GOT3 (cell line): Measurements from ENCODE around the gene GREB1L.

Experiments used
- DNase-seq: peaks from one replicate; lab custom pipeline; 2025; ENCODE audit warnings: mixed read lengths; lab: John Stamatoyannopoulos, UW

GREB1L gene

DNA sequence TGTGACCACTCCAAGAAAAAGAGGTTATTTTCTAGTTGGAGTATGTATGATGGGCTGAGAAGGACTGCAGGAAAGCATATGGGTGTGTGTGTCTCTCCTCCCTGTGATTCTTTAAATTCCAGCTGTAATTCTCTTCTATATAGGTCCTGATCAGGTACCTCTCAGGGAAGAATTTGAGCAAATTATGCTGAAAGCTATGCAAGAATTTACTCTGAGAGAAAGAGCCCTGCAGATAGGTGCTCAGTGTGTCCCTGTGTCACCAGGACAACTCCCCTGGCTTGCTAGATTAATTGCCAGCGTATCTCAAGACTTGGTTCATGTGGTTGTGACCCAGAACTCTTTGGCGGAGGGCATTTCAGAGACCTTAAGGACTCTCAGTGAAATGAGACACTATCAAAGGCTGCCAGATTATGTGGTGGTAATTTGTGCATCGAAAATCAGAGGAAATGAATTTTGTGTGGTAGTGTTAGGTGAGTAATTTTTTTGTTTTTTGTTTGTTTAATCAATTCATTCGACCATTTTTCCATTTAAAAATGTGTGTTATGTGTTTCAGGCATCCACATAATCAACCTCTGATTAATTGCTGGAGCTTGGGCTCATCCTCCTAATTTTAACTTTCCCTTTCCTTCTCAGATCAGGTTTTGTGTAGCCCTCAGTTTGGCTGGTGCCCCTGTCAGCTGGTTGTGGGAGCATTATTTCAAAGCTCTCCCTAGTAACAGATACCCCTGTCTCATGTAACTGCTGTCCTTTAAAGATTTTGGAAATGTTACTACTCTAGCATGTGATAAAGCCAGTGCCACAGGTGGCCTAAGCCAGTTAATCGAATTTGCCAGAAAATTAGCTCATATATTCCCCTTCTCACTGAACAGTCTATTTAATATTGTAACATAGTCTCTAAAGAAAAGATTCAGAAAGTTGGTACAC lies 207.6 kb downstream of the GREB1L start:
- DNase-seq = no peak

DNA sequence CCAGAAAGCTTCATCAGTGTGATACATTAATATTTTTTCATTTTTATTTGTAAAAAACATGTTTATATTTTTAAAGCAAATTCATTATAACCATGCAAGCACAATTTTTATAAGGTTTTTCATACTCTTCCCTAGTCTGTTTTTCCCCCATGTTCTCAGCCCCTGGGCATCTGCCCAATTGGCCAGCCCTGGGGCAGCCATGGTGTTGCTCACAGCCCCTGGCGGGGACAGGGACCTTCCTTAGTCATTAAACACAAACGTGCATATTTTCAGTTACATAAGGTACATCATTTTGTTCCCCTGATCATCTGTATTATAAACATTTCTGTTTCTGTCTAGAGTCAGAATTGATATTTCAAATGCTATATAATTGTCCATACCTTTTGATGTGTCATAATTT lies 208.5 kb downstream of the GREB1L start:
- DNase-seq = no peak

DNA sequence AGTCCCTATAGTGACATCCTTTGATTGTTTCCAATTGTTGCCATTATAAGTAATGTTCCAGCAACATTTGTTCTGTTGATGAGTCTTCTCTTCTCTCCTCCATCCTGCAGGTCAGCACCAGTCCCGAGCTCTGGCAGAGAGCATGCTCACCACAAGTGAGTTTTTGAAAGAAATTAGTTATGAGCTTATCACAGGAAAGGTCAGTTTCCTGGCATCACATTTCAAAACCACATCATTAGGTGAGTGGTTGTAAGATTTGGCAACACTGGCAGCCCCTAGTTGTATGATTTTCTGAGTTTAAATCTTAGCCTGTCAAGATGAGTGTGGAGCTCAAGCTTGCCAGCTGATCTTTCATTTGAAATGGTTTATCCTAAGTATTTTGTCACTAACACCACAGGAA lies 208.9 kb downstream of the GREB1L start:
- DNase-seq = no peak

DNA sequence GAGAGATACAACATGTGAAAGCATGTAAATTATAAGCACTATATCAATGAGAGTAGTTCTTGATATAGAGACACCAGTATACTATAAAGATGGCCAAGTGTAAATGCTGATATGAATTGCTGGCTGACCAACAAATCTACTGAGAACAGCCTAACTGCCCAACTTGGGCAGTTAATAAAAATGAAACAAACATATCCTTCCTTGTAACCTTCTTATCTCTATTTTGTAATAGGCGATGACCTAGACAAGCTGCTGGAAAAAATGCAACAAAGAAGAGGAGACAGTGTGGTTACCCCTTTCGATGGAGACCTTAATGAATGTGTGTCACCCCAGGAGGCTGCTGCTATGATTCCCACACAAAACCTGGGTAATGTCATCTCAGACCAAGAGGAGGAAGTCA lies 209.8 kb downstream of the GREB1L start:
- no peak for DNase-seq

DNA sequence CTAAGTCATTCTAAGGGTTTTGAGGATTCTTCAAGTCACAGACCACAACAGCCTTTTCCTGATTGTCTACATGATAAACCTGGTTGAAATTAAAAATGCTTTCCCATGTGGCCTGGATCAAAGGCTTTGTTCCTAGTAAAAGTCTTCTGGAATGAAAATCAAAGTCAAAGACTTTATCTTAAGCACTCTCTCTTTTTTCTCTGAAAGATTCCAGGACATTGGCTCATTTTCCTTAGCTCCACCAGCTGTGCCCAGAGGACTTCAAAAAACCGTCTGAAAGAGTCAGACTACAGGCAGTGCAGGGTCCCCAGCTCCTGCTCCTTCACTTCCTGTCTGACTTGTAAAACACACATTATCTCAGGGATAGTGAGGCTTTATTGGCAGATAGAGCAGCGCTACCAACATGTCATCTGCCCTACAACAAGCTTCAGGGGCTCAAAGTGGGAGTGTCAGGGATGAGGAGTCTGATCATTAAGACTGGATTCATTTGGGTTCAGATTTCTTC lies 210.3 kb downstream of the GREB1L start:
- DNase-seq = no peak

DNA sequence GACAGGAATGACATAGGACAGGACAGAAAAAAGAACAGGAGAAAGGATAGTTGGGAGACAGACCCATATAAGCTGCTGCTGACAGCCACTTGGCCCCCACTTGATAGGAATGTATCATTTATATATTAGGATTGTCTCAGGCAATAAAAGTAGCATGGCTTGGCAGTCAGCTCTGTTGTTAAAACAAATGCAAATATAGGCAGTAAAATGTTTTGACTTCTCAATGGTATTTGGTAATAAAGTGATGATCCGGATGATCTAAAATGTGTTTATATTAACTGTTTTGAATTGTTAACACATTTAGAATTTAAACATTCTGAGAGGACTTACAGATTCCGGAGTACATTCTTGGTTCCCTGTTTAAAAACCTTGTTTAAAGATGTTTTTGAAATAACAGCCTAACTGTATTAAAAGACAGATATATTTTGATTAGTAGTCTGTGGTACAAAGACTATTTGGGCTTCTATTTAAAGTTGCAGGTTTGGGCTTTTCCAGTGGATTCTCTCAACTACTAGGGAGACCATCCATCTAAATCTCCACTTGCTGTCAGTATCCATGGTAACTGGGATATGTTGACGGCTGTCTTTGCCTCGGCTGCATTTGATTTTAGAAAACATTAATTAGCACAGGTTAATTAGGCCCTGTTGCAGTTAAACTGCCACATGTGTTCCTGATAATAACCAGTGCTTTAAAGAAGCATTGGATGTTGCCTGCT lies 210.9 kb downstream of the GREB1L start:
- no peak for DNase-seq

DNA sequence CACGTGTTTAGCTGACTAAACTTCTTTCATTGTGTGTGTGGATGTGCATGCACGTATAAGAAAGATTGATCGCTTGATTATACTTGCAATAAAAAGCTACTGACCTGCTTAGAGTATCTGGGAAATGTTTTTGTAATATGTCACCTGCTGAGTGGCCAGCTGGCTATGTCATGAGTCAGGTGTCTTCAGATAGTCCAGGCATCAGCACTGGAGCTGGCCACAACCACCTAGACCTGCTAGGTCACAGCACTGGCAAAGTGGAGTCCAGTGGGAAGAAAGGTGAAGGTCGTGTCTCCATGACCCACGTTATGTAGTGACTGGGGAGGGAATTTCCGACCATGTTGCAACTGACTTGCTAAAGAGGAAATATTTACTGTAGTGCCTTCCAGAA lies 211.5 kb downstream of the GREB1L start:
- no peak for DNase-seq

DNA sequence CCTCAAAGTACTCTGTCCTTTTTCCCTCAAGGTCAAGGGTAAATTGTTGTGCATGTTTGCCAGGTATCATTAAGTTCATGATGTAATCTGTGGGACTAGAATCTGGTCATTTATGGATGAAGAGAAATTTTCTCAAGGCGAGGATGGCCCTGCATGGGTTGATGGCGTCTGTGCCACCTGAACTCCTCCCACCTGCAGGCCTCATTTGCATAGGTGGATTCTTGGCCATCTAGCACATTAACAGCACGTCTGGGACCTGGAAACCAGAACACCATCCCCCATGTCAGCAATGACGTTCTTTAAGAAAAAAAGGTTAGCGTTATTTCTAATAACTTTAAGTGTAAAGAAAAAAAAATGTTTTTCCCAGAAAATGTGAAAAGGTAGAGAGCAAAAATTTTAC lies 212.7 kb downstream of the GREB1L start:
- no peak for DNase-seq

DNA sequence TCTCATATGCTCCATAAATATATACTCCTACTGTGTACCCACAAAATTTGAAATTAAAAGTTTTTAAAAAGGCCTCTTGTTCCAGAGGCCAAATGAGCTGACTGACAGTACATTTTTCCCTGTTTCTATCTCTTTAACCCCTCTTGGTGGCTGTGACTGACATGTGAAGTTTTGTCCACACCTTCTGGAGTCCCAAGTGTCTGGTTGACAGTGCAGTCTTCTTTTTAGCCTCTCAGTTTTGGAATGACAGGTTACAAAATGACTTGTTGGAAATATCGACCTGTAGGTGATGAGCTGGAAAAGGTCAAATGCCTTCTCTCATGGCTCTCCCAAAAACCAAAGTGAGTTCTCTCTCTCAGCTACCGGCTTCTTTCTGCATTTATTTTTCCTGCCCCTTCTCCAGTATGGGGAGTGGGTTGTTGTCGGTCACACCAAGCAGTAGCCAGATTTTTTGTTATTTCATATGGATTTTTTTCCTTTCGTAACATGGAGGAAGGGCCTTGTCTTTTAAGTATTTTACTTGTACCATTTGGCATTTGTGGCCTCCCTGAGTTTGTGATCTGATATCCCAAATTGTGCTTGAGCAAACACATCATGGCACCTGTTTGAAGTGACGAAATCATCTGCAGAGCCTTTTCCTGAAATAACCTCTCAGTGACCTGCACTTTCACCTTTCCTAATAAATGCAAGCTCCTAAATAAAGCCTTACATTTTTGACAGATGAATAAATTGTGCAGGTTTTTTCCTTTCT lies 214.6 kb downstream of the GREB1L start:
- DNase-seq = no peak

DNA sequence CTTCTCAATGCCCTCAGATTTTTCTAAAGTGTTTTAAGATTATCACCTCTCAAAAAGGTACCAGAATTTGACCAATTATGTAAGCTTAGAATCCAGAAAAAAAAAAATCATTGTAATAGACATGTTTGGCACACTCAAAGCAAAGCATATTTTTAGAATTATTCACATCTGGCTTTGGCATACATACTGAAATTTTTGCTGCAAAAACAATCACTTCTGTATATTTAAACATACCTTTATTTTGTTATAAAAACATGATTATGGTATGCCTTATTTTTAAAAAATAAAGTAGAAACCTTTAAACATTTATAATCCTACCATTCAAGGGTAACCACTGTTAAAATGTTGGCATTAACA lies 215.1 kb downstream of the GREB1L start:
- DNase-seq = no peak

DNA sequence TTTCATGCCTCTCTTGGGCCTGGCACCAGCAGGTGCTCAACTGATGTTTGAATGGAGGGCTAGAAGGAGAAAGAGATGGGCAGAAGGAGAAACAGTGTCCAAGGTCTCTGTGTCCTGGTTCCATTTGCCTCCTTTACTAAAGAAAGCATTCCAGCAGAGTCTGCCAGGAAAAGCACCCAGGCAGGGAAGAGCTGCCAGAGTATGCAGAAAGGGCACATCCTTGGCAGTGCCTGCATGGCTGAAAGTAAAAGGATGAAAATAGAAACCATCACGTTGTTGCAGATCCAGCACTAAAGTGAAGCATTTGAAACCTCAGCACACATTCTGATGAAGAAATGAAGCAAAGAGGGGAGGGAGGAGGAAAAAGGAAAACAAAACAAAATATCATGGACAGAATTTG lies 216.3 kb downstream of the GREB1L start:
- DNase-seq = no peak

DNA sequence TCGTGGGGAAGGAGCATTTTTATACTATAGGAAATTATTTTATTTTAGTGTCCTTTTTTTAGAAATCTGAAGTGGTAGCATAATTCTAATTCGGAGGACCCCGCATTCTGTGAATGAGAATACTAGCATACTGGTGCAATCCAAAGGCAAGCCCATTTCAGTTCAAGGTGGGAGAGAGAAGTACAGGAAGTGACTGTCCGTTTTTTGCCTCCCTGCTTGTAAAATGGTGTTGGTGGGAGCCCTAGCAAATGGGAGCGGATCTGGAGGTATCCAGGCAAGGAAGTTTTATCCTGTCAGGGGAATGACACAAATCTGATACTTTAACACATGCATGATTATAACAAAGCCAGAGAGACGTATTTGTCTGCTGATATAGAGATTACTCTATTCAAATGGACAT lies 216.8 kb downstream of the GREB1L start:
- no peak for DNase-seq

DNA sequence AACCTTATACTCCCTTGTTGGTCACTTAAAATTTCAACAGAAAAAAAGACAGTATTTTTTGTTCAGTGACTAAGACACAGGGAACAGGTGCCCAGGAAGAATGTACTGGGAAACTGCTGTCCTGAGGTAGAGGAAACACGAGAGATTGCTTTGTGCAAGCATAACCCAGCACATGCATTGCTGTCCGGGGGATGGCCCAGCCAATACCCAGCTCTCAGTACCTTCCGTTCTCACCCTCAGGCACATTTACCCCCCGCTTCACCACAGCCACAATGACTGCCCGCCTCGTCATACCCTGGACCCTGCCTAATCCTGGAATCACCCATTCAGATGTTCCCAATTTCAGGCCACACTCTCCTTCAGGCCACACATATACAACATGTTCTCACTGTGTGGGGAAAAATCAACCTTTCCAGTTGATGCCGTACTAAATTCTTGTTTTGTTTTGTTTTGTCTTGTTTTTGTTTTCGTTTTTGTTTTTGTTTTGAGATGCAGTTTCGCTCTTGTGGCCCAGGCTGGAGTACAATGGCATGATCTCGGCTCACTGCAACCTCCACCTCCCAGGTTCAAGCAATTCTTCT lies 217.8 kb downstream of the GREB1L start:
- DNase-seq = no peak

DNA sequence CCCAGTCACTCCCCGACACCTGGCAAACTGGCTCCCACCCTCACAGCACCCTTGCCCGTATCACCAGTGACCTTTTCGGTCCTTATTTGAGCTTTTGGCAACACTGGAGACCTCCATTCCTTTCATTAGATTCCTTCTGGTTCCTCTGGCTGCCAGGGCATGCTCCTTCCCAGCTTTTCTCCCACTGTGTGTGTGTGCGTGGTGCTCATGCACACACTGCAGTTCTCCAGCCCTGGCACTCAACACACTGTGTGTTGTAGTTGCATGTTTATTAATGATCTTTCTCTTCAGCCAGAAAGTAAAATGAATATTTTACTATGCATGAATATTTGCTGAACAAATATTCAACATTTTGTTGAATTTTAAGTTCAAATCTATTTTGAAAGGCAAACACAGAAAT lies 219.4 kb downstream of the GREB1L start:
- DNase-seq = no peak

DNA sequence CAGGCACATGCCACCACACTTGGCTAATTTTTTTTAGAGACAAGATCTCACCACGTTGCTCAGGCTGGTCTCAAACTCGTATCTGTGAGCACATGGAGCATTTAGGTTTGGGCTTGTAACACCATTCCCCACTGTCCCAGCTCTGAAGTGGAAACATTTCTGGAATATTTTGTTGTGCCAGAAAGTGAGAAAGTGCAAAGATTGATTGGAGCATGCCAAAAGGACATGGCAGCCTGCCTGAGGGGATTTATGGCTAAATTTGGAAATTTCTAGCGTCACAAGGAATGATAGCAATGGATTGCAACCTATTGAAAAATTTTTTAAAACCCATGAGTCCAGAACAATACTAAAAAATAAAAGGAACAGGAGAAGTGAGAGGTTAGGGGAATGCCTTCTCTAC lies 221.7 kb downstream of the GREB1L start:
- no peak for DNase-seq

DNA sequence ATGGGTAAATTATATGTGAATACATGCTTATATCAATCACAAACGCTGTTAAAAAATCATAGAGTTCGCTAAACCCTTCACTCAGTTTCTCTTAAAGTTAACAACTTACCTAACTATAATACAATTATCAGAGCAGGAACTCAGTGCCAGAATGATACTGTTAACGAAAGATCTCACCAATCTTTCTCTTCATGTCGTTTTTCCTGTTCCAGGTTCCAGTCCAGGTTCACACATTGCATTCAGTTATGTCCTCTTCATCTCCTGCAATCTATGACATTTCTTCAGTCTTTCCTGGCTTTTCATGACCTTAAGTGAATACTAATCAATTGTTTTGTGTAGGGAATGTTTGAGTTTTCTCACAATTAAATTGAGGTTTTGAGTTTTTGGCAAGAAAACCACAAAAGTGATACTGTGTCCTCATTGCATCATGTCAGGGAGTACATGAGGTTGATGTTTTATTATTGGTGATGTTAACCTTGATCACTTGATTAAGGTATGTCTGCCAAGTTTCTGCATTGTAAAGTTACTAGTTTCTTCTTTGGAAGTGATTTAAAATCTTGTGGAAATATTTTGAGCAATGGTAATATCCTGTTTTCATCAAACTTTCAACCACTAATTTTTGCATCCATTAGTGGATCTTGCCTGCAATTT lies 226.6 kb downstream of the GREB1L start:
- no peak for DNase-seq

DNA sequence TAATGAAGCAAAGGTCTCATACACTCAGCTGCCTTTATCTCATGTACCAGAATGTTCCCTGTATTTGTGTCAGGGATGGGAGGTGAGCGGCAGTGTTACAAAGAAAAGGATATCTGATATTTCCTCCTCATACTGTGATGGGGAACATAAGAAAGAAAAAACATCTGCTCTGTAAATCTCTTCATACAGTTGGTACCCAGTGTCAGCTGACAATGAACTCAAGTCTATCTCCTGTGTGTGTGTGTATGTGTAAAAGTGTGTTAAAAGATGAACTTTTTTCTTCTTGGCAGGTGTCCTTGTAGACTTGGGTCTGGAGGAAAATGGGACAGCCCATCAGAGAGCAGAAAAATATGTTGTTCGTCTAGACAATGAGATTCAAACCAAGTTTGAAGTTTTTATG lies 230.7 kb downstream of the GREB1L start:
- DNase-seq = no peak

DNA sequence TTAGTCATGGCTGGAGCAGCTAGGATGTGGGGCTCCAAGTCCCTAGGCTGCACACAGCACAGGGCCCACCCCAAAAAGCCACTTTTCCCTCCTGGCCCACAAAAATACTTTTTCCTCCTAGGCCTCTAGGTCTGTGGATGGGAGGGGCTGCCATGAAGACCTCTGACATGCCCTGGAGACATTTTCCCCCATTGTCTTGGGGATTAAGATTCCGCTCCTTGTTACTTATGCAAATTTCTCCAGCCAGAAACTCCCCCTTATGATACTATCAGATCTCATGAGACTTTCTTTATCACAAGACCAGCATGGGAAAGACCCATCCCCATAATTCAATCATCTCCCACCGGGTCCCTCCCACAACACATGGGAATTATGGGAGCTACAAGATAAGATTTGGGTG lies 232.6 kb downstream of the GREB1L start:
- DNase-seq = no peak

DNA sequence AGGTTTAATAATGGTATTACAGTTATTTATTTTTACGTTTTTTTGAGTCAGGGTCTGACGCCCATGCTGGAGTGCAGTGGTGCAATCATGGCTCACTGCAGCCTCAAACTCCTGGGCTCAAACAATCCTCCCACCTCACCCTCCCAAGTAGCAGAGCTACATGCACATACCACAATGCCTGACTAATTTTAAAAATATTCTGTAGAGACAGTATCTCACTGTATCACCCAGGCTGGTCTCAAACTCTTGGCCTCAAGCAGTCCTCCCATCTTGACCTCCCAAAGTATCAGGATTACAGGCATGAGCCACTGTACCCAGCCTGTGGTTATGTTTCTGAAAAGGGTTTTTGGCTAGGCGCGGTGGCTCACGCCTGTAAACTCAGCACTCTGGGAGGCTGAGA lies 237.7 kb downstream of the GREB1L start:
- DNase-seq = no peak

DNA sequence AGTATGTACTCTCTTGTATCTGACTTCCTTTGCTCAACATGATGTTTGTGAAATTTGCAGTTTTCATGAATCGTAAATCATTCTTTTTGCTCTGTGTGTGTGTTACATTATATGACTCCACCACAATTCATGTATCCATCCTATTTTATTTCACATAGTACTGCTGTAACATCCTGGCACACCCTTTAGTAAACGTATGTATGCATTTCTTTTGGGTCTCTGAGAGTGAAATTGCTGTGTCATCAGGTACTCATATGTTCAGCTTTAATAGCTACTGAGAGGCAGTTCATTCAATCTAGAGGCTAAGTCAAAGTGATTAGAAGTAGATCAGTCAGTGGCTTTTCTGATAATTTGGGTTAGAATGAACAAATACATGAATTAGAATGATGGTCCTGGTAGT lies 239.7 kb downstream of the GREB1L start:
- DNase-seq = no peak

DNA sequence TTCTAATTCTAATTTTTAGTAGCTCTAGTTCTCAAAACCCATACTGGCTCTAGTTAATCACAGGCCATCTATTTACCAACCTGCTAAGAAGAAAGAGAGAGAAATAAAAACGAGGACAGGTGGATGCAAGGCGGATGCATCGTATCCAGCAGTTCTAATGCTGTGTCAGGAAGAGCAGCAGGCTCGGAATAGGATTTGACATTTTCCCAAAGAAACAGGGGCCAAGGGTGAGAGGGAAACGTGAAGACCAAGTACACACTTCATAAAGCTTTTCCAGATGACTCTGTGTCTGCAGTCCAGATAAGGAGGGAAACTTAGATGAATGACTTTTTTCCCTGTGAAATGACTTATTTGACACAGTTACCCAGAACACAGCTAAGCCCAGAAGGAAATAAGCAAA lies 241.0 kb downstream of the GREB1L start:
- no peak for DNase-seq
